PC-9 (cell line): ENCODE data around the gene RAD9A.

Source experiments
- CTCF ChIP-seq: fragments of 200-600 bp; sonication (generic); conservative IDR thresholded peaks from 2 replicates; pipeline ENCODE4 v1.6.1; 2017; ENCODE audit warnings: mixed run types, antibody characterized with exemption, mild to moderate bottlenecking, moderate library complexity
- EZH2 ChIP-seq: fragments of 200-600 bp; sonication (generic); IDR thresholded peaks from 2 replicates; pipeline ENCODE4 v1.8.0; 2017; ENCODE audit warnings: antibody characterized with exemption, low read depth

- TF ChIP-seq CTCF = no peak
- no peak for TF ChIP-seq EZH2
Observed at GRCh38 chr11:67355794-67356386, 35.9 kb upstream of the RAD9A start.
